IgD-negative memory B cell (primary cell): ENCODE results near the gene SNX17. TPM values are rescaled to one million over a fixed set of nuclear protein-coding genes. Genes with fewer than 3 reads are reported as not detected.
"Not testable (repeated sequence)": the region's sequence is repeated elsewhere in the genome, so short reads cannot be mapped to it uniquely, and the experiment has no call there.

Experiments
- H3K27ac Mint-ChIP-seq, 3 donors: one replicate each; pipeline ENCODE4 v1.8.0; 2020 to 2022; ENCODE audit warnings: mild to moderate bottlenecking in 3 of 3, mixed read lengths in 3 of 3, moderate library complexity in 1 of 3
- H3K27me3 Mint-ChIP-seq: one replicate; pipeline ENCODE4 v1.8.0; 2021; ENCODE audit warnings: mixed read lengths
- H3K36me3 Mint-ChIP-seq: one replicate; pipeline ENCODE4 v1.8.0; 2020; ENCODE audit warnings: mild to moderate bottlenecking, mixed read lengths
- H3K4me1 Mint-ChIP-seq, 3 donors: one replicate each; pipeline ENCODE4 v1.8.0; 2020 to 2022; ENCODE audit warnings: mixed read lengths in 3 of 3, mild to moderate bottlenecking in 1 of 3
- H3K4me3 Mint-ChIP-seq, 4 donors: one replicate each; pipeline ENCODE4 v1.8.0; 2020 to 2022; ENCODE audit warnings: mild to moderate bottlenecking in 4 of 4, mixed read lengths in 4 of 4, moderate library complexity in 3 of 4
- H3K9me3 Mint-ChIP-seq, 3 donors: one replicate each; pipeline ENCODE4 v1.8.0; 2020 to 2021; ENCODE audit warnings: mixed read lengths in 3 of 3, mild to moderate bottlenecking in 1 of 3
- polyA plus RNA-seq: library from polyadenylated mRNA; unstranded; fragments of 300-500 nt; fragmentation: Illumina TruSeq; gene quantifications from one replicate; pipeline ENCODE4 v1.2.3, GENCODE V29; 2021

Gene SNX17, protein sequence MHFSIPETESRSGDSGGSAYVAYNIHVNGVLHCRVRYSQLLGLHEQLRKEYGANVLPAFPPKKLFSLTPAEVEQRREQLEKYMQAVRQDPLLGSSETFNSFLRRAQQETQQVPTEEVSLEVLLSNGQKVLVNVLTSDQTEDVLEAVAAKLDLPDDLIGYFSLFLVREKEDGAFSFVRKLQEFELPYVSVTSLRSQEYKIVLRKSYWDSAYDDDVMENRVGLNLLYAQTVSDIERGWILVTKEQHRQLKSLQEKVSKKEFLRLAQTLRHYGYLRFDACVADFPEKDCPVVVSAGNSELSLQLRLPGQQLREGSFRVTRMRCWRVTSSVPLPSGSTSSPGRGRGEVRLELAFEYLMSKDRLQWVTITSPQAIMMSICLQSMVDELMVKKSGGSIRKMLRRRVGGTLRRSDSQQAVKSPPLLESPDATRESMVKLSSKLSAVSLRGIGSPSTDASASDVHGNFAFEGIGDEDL
- polyA plus RNA-seq: 219 TPM

- H3K4me1 Mint-ChIP-seq: peaks cover 17 to 26% (median 25%) of the 10 kb centered on the region in 3 donors
- H3K4me3 Mint-ChIP-seq: peak within 1 kb of the TSS; percentile 84 to 100 (median 96)
- H3K27ac Mint-ChIP-seq: peak within 1 kb of the TSS; percentile 71 to 99 (median 95)
- no peaks in the 10 kb centered on the region for H3K27me3 Mint-ChIP-seq
- peaks cover 4% of the 10 kb centered on the region for H3K36me3 Mint-ChIP-seq
- no peaks in the 10 kb centered on the region for H3K9me3 Mint-ChIP-seq
Observed at GRCh38 chr2:27370026-27370815, at the start of gene SNX17, which contains the start of gene EIF2B4. Gene SNX17 (plus strand): TSS chr2:27370616. CDS start chr2:27370744, 128 bp downstream. Gene EIF2B4 (minus strand): TSS chr2:27370338. CDS start chr2:27370314, 24 bp downstream.

DNA sequence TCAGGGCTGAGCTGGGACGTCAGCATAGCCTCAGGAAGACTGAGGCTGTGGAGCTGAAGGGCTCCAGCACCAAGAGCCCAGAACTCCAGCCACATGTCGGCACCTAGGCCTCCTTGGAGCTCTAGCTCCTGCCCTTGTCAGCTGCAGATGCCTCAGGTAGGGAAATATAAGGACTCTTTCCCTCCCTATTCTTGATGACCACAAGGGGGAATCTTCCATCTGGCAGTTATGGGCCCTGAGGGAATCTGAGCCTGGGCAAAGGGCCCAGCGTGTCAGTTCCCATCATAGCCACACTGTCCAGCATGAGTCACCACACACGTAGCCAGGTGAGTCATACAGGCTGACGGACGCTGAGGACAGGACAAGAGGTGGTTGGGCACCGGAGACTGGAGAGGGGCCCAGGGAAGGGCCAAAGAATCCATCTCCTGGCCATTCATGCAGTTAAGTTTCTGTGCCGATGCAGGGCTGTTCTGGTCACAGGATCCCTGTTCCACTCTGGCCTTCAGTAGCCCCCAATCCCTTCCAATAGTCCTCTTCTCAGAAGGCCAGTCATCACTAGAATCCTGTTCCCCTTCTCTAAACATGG lies 49.4 kb upstream of the SNX17 start:
- Mint-ChIP-seq H3K4me1 (peaks cover 12 to 15% (median 15%) of the 10 kb centered on the region in 3 donors), H3K9me3 (no peaks in the 10 kb centered on the region), H3K36me3 (peaks cover 2% of the 10 kb centered on the region), H3K27ac (peak overlapping the region in 1 of 3 donors; percentile 71), H3K4me3 (peak overlapping the region in 1 of 4 donors; percentile 2), H3K27me3 (no peaks in the 10 kb centered on the region)

DNA sequence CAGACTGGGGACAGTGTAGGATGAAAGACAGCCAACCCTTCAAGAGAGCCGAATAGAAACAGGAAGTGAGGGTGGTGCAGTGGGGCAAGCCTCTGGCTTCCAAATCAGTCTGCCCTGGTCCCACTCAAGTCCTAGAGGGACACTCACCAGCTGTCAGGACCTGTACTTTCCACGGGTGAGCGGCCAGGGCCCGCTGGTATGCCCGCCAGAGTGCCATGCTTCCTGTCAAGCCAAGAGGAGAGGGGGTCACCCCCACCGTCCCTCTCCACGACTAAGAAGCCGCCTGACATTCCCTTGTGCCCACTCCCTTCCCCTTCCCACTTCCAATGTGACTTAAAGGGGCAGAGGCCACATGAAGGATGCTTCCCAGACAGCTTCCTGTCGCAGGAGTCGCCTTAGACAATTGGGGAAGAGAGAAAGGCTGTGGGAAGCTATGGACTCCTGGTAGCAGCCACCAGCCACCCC lies 48.1 kb upstream of the SNX17 start:
- Mint-ChIP-seq H3K4me3 (peak overlapping the region; percentile 87 to 99 (median 98)), H3K36me3 (peaks cover 5% of the 10 kb centered on the region), H3K27me3 (no peaks in the 10 kb centered on the region), H3K4me1 (peaks cover 12 to 15% (median 15%) of the 10 kb centered on the region in 3 donors), H3K9me3 (no peaks in the 10 kb centered on the region), H3K27ac (peak overlapping the region; percentile 92 to 99 (median 94))

- Mint-ChIP-seq H3K27me3 (no peaks in the 10 kb centered on the region), H3K36me3 (peaks cover 4% of the 10 kb centered on the region), H3K4me1 (peaks cover 12 to 15% (median 15%) of the 10 kb centered on the region in 3 donors), H3K27ac (peak within 1 kb of the TSS; percentile 92 to 99 (median 94)), H3K9me3 (no peaks in the 10 kb centered on the region), H3K4me3 (peak within 1 kb of the TSS; percentile 87 to 99 (median 98))
Observed at GRCh38 chr2:27322766-27323595, 47.4 kb upstream of the SNX17 start, which contains the start of gene MPV17. Gene MPV17 (minus strand): TSS chr2:27323097. CDS start chr2:27322517, 580 bp downstream.

DNA sequence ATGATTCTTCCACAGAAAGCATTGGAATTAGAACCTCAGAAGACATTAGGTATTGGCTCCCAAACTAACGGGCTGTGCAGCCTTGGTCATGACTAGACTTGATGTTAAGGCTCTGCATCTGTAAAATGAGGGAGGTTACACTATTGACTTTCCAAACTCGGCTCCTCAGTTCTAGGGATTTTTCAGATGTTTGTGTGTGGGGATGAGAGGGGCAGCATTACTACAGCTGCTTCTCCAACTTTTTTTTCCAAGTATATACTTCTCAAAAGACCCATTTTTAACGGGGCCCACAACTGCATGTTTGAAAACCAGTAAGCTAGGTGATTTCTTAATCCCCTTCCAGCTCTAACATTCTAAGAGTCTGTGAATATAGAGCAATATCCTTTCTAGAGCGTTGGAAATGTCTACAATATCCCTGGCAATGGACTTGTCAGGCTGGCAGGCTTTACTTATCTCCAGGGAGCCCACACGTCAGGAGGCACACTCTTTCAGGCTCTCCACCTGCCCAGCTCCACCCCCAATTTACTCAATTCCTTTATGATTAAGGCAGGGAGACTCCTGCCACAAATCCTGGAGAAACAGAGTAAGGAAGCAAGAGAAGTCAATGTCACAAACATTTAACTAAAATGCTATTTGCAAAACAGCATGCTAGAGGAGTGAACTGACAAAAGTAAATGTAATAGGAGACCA lies 46.7 kb upstream of the SNX17 start:
- H3K4me1 Mint-ChIP-seq: peaks cover 12 to 15% (median 15%) of the 10 kb centered on the region in 3 donors
- H3K27ac Mint-ChIP-seq: peak overlapping the region; percentile 92 to 99 (median 94)
- no peaks in the 10 kb centered on the region for H3K27me3 Mint-ChIP-seq
- peaks cover 4% of the 10 kb centered on the region for H3K36me3 Mint-ChIP-seq
- H3K9me3 Mint-ChIP-seq: no peaks in the 10 kb centered on the region
- H3K4me3 Mint-ChIP-seq: peak overlapping the region; percentile 87 to 99 (median 98)

DNA sequence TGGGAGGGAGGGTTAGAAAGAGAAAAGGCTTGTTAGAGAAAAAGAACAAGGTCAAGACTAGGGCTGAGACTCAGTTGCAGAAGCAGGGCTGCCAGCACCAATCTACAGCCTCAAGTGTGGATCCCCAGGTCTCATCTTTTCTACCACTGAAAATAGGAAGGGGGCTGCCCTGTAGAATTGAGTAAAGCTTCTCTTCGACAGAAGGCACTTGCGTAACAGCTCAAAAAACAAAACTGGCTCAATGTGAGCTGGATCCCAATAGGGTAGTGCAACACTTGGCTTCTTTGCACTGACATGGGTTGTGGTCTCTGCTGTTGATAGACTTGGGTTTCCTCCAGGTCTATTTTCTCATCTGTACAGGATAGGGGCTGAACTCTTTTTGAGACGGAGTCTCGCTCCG lies 45.7 kb upstream of the SNX17 start:
- peaks cover 12 to 15% (median 15%) of the 10 kb centered on the region in 3 donors for H3K4me1 Mint-ChIP-seq
- peaks cover 4% of the 10 kb centered on the region for H3K36me3 Mint-ChIP-seq
- H3K9me3 Mint-ChIP-seq: no peaks in the 10 kb centered on the region
- H3K4me3 Mint-ChIP-seq: peak overlapping the region in 3 of 4 donors; percentile 21 to 99 (median 32)
- peak overlapping the region; percentile 65 to 99 (median 89) for H3K27ac Mint-ChIP-seq
- no peaks in the 10 kb centered on the region for H3K27me3 Mint-ChIP-seq

DNA sequence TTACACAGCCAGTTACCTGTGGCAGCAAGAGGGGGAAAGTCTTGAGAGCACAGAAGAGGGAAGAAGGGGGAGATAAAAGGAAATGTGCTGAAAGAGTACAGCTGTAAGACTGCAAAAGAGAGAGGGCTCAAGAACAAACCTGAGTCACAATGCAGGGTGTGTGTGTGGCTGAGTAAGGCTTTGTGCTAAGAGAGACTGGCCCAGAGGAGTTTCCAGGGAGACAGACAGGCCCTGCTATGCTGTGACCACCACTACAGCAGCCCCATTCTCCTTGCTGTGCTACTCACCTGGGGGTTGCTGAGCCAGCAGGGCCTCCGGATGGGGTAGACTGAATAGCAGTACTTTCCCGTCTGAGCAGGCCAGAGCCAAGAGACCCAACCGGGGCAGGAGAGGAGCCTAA lies 35.1 kb upstream of the SNX17 start:
- no peaks in the 10 kb centered on the region for H3K4me1 Mint-ChIP-seq
- H3K4me3 Mint-ChIP-seq: no peak overlapping the region
- no peaks in the 10 kb centered on the region for H3K27me3 Mint-ChIP-seq
- H3K36me3 Mint-ChIP-seq: peaks cover 12% of the 10 kb centered on the region
- no peak overlapping the region for H3K27ac Mint-ChIP-seq
- no peaks in the 10 kb centered on the region for H3K9me3 Mint-ChIP-seq

GRCh38 chr2:27336173-27336572 lies 34.2 kb upstream of the SNX17 start:
- H3K27ac Mint-ChIP-seq: no peak overlapping the region
- peaks cover 14% of the 10 kb centered on the region for H3K36me3 Mint-ChIP-seq
- H3K4me3 Mint-ChIP-seq: no peak overlapping the region
- H3K27me3 Mint-ChIP-seq: no peaks in the 10 kb centered on the region
- H3K9me3 Mint-ChIP-seq: no peaks in the 10 kb centered on the region
- no peaks in the 10 kb centered on the region for H3K4me1 Mint-ChIP-seq

GRCh38 chr2:27347641-27348040 lies 22.8 kb upstream of the SNX17 start:
- Mint-ChIP-seq H3K36me3 (peaks cover 3% of the 10 kb centered on the region), H3K4me1 (peaks cover 18 to 30% (median 26%) of the 10 kb centered on the region in 3 donors), H3K27me3 (no peaks in the 10 kb centered on the region), H3K27ac (peak overlapping the region in 1 of 3 donors; percentile 57), H3K9me3 (no peaks in the 10 kb centered on the region), H3K4me3 (no peak overlapping the region)

DNA sequence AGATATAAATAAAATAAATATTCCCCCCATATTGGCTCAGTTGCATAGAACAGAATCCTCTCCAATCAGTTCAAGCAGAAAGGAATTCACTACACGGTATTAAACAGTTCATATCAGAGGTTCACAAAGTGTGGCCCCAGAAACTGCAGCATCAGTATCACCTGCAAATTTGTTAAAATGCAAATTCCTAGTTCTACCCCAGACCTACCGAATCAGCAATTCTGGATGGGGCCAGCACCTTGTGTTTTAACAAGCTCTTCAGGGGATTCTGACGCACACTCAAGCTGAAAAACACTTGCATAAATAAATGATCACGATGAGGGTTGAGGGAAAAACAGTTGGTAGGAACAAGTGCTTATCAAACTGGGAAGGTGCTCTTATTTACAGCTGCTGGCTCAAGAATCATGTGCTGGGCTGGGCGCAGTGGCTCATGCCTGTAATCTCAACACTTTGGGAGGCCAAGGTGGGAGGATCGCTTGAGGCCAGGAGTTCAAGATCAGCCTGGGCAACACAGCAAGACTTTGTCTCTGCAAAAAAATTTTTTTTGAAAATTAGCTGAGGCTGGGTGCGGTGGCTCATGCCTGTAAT lies 20.2 kb upstream of the SNX17 start:
- no peak overlapping the region for H3K4me3 Mint-ChIP-seq
- peaks cover 3% of the 10 kb centered on the region for H3K36me3 Mint-ChIP-seq
- peak overlapping the region in 1 of 3 donors; percentile 39 for H3K27ac Mint-ChIP-seq
- no peaks in the 10 kb centered on the region for H3K27me3 Mint-ChIP-seq
- peaks cover 31 to 36% (median 33%) of the 10 kb centered on the region in 3 donors for H3K4me1 Mint-ChIP-seq
- H3K9me3 Mint-ChIP-seq: no peaks in the 10 kb centered on the region

GRCh38 chr2:27351802-27352598 lies 18.4 kb upstream of the SNX17 start:
- H3K27ac Mint-ChIP-seq: no peak overlapping the region
- no peaks in the 10 kb centered on the region for H3K9me3 Mint-ChIP-seq
- peaks cover 3% of the 10 kb centered on the region for H3K36me3 Mint-ChIP-seq
- peaks cover 37 to 47% (median 43%) of the 10 kb centered on the region in 3 donors for H3K4me1 Mint-ChIP-seq
- no peaks in the 10 kb centered on the region for H3K27me3 Mint-ChIP-seq
- H3K4me3 Mint-ChIP-seq: peak overlapping the region in 2 of 4 donors; percentile 5 to 34

GRCh38 chr2:27353386-27353761 lies 17.0 kb upstream of the SNX17 start:
- H3K4me3 Mint-ChIP-seq, H3K9me3 Mint-ChIP-seq, H3K36me3 Mint-ChIP-seq, H3K27ac Mint-ChIP-seq, H3K27me3 Mint-ChIP-seq: not testable (repeated sequence)
- H3K4me1 Mint-ChIP-seq: peaks cover 43 to 50% (median 50%) of the 10 kb centered on the region in 3 donors
